GM12874 (cell line): ENCODE data around the gene NKD1.

Source experiments
- TF ChIP-seq, protein P1 (sequence below): IDR thresholded peaks from 2 replicates; pipeline ENCODE4 v1.5.1; 2011; ENCODE audit warnings: low read depth, mild to moderate bottlenecking, control low read depth, low read length, moderate library complexity; ENCODE audit not compliant: insufficient read depth

Gene NKD1

DNA sequence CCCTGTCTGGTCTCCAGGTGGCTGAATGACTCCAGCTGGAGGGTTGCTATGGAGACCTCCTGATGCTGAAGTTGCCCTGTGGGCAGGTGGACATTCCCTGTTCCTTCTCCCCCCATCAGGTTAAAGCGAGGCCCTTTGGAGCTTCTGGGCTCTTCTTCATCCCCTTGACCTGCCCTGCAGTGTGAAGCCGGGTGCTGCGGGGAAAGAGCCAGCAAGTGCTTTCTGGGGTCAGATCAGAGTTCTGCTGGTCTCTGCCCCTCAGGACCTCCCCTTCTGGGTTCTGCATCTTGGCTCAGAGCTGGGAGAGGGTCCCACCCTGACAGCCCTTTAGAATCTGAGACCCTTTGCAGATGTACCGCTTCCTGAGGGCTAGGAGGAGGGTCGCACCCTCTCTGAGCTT lies 25.1 kb downstream of the NKD1 start:
- TF ChIP-seq, protein P1, sequence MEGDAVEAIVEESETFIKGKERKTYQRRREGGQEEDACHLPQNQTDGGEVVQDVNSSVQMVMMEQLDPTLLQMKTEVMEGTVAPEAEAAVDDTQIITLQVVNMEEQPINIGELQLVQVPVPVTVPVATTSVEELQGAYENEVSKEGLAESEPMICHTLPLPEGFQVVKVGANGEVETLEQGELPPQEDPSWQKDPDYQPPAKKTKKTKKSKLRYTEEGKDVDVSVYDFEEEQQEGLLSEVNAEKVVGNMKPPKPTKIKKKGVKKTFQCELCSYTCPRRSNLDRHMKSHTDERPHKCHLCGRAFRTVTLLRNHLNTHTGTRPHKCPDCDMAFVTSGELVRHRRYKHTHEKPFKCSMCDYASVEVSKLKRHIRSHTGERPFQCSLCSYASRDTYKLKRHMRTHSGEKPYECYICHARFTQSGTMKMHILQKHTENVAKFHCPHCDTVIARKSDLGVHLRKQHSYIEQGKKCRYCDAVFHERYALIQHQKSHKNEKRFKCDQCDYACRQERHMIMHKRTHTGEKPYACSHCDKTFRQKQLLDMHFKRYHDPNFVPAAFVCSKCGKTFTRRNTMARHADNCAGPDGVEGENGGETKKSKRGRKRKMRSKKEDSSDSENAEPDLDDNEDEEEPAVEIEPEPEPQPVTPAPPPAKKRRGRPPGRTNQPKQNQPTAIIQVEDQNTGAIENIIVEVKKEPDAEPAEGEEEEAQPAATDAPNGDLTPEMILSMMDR = no peak

DNA sequence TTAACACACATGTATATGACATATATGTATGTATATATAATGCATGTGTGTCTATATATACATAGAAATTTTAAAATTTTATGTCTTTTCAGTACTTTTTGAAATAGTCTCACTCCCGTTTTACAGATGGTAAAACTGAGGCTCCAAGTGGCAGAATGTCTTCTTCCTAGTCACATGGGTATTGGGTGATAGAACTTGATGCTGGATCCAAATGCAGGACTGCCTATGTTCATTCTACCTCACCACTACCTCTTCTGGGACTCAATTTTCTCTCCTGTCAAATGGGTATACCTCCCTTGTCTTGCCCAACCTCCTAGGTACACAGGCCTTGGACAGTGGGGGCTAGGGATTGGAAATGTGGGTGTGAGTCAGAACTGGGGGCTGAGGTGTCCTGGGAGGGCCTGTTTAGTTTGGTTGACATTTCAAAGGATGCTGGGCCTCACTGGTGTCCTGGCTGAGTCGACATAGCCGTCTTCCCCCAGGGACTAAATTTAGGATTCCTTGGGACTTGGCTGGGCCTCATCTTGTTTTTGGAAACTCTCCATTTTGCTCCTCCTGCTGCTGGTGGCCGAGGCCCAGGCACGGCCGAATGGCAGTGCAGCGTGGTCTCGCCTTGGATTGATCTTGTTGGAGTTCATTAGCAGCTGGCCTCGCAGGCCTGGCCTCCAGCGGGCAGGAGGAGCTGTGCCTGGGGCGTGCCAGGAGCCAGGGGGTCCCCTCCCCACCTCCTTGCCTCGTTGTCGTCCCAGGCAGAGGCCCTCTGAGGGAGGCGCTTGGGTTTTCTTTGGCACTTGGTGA lies 25.9 kb downstream of the NKD1 start:
- TF ChIP-seq, protein P1 = no peak

DNA sequence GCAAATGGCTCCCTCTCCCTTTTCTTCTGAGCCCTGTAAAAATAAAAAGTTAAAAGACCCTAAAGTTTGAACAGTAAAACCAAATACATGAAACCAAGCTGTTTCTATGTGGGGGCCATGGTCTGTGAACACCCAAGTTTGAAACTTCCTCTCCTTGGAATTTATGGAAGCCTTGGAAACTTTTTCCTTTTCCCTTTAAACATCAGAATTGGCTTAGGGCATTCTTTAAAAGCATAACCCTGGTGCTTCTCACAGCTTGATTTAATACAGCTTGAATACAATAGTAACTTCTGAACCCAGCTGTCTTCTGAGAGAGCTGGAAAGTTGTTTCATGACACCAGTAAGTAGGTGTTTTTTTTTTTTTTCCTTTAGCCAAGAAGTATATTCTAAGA lies 26.5 kb downstream of the NKD1 start:
- TF ChIP-seq, protein P1 = no peak

DNA sequence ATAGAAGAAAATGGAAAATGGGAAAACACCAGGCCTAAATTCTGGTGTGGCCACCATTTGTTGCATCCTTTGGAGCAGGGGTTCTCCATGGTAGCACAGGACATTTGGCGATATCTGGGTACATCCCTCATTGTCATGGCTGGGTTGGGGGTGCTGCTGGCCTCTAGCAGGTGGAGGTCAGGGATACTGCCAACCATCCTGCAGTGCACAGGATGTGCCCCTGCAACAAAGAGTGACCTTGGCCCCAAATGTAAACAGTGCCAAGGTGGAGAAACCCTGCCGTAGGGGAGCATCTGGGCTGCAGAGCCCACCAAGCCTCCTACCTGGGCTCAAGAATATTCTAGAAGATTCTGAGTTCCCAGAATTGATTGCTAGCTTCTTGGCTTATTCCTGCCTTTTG lies 27.5 kb downstream of the NKD1 start:
- TF ChIP-seq, protein P1 = no peak

DNA sequence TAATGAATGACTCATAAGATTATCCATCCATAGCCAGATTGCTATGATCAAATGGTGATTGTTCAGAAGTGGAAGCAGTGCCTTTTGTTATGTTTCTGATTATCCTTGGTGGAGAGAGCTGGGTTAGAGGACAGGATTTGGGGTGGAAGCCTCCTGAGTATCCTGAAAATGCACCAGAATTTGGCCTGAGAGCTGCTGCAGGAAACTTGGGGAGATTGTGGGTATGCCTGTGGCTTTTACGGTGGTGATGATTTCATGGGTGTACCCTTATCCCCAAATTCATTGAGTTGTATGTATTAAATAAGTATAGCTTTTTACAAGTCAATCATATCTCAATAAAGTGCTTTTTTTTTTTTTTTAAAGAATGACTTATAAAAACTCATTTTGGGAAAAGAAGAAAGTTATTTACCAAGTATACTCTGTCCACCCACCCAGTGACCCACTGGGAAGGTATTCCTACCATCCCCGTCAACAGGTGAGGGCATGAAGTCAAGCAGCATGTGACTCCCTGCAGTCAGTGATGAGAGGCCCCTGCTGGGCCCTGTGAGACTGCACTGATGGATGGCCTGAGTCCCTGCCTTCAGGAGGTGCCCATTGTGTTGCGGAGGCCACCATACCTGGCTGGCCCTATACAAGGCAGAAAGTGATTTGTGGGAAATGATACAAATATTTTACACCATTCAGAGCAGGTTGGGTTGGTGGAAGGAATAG lies 28.4 kb downstream of the NKD1 start:
- TF ChIP-seq, protein P1 = no peak

DNA sequence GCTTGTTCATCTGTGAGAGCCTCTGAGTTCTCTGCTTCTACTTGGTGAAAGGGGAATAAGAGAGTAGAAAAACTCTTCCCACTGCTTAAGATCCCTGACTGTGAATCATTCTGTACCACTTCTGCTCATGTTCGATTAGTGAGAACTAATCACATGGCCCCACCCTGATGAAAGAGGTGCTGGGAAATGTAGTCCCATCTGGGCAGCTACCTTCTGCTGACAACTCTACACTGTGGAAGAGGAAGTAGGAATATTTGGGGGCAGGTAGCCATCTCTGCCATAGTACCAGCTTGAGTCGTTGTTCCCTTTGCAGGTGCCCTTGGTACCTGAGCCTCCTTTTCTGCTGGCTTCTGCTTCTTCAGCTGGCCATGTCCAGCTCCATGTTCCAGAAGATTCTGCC lies 29.9 kb downstream of the NKD1 start:
- TF ChIP-seq, protein P1 = no peak

DNA sequence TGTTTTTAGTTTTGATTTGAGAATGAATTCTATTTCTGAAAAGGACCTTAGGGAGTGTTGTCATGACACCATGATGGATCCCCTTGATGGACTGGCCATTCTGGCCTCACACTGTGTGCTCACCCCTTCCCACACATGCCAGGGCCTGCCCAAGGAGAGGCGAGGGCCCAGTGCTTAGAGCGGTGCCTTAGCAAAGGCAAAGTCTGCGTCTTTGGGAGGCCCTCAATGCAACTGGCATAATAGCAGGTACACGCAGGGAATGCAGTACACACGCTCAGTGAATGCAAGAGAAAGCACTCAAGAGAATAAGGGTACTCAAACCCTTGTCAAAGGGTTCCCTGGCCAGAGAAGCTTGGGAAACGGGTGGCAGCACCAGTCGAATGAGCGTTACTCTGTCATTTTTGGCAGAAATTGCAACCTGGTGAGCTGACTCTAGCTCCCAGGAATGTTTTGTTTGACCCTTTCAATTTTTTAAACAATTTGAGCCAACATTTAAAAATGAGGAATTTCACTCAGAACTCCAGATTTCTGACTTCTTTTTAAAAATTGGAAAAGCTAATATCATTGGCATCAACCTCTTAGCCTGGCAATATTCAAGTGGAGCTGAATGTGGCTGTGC lies 32.1 kb downstream of the NKD1 start:
- TF ChIP-seq, protein P1 = no peak
